H1 (cell line): ENCODE measurements around the gene SPATA6L. TPM values are rescaled to one million over a fixed set of nuclear protein-coding genes. Genes with fewer than 3 reads are reported as not detected.

Experiments
- FOSL1 ChIP-seq: IDR thresholded peaks from 2 replicates; pipeline ENCODE4 v1.6.1; 2011; ENCODE audit warnings: mild to moderate bottlenecking, low read depth, low read length, moderate library complexity; ENCODE audit not compliant: insufficient read depth
- RNF2 ChIP-seq: fragments of 200-900, 300-1000 bp; sonication (generic); IDR thresholded peaks from 2 replicates; pipeline ENCODE4 v1.7.1; 2016; ENCODE audit warnings: borderline replicate concordance, low read depth, mild to moderate bottlenecking, antibody characterized with exemption, low read length; ENCODE audit not compliant: poor library complexity, severe bottlenecking; ENCODE audit errors: missing control alignments
- polyA plus RNA-seq, 7 experiments: library from polyadenylated mRNA; depleted of rRNA in 3 of 7; stranded (reverse) in 5 of 7; unstranded in 2 of 7; fragments of >200 nt in 5 of 7; fragments of 200-250 nt in 2 of 7; gene quantifications; 1 replicate in 5 of 7; 2 replicates in 1 of 7; 4 replicates in 1 of 7; pipeline versions ENCODE4 v1.2.1 to v1.2.3, GENCODE V29; 2011 to 2013; ENCODE audit warnings: missing spikeins in 2 of 7, mixed read lengths in 2 of 7
- total RNA-seq: library from RNA; stranded (reverse); fragmentation: NEBNext Ultra II Directional; extraction: Animal tissue kit (Norgen Biotek cat#: 25700); gene quantifications from 2 replicates; pipeline ENCODE4 v1.2.1, GENCODE V29; 2021

SPATA6L gene
- total and polyA plus RNA-seq, 2 of the 8 experiments (the other 6 are each of a cell fraction or from before 2014, with no cell fraction given) = 0.57 to 1.1 TPM

- no peak for TF ChIP-seq FOSL1
- TF ChIP-seq RNF2 = no peak
Observed at GRCh38 chr9:4677392-4677791, 11.1 kb upstream of the SPATA6L start (continued).
